ENCODE measurements around the gene CHRND.
"Not testable (repeated sequence)": the region's sequence is repeated elsewhere in the genome, so short reads cannot be mapped to it uniquely, and the experiment has no call there.

Gene CHRND

DNA sequence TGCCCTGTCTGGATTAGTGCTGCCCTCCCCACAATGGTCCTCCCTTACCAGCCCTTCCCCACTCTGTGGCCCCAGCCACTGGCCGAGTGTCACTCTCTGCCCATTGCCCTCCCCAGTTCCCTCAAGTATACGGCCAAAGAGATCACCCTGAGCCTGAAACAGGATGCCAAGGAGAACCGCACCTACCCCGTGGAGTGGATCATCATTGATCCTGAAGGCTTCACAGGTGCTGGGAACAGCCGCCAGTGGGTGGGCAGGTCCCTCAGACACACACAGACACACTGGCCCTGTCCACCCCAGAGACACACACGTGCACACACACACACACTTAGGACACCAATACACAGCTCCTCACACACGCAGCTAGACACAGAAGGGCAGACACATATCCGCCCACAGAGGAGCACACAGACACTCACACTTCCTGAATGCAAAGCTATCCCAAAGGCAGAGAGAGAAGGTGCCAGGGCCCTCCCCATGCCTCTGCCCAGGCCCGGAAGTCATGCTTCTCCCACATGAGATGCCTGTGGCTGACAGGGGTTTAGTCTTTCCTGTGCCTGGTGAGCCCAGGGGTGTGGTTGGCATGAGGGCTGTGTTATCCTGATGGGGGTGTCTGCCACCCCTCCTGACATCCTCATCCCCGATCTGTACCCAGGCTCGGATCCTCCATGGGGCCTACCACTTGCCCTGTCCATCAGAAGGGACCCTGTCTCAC, 2.9 kb downstream of the CHRND start:
- no peak for DNase-seq (ENCODE audit: low spot score)

DNA sequence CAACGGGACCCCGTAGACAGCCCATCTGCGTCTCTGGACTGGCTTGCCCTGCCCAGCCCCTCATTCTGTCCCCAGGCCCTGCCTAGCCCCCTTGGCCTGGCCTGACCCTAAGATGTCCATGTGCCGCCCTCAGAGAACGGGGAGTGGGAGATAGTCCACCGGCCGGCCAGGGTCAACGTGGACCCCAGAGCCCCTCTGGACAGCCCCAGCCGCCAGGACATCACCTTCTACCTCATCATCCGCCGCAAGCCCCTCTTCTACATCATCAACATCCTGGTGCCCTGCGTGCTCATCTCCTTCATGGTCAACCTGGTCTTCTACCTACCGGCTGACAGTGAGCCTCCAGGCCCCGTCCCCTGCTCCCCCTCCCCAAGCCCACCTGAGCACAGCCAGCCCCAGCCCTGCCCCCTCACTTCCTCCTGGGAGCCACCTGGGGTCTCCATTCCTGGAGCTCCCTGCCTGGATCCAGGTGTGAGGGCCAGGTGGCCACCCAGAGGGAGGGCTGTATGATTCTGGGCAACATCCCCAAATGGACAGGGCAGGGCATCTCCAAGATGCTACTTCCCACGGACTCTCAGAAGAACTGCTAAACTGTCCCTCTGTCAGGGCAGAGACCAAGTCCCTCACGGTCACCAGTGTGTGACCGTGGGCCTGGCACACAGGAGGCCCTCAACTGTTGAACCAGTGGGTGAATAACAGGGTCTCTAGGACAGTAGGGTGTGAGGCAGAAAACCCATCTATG, 4.0 kb downstream of the CHRND start:
- DNase-seq (ENCODE audit: low spot score): no peak

DNA sequence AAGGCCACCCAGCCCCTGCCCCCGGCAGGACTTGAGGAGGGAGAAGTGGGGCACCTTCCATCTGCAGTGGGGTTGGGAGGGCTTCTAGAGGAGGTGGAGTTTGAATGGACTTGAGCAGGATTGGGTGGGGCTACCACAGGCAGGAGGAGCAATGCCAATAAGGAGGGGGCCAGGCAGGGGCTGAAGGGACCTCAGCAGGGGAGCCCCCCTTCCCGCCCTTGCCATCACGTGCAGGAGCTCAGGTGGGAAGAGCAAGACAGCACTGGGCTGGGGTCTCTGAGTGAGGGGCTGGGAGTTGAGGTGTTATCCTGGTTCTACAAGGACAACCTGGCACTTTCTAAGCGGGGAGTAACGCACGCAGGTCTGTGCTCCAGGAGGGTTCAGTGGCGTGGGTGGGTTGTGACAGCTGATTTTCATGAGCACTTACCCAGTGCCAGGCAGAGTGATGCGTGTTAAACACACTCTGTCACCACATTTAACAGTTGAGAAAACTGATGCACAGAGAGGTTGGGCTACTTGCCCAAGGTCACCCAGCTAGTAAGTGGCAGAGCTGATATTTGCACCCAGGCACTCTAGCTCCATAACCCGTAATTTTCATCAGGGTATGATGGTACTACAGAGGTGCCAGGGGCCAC, 4.8 kb downstream of the CHRND start:
- DNase-seq (ENCODE audit: low spot score): no peak

DNA sequence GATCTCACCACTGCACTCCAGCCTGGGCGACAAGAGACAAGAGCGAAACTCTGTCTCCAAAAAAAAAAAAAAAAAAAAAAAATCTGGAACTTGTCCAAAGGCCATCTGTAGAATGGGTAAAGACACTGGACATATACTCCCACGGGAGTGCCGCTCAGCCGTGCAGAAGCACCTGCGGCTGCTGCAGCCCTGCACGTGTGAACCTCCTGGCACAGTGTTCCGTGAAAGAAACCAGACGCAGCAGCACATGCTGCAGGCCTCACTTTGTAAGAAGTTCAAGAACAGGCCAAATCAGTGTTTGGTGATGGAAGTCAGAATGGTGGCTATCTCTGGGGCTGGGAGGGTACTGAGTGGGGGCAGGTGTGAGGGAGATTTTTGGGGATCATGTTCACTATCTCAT, 6.5 kb downstream of the CHRND start:
- DNase-seq (ENCODE audit: low spot score): no peak

DNA sequence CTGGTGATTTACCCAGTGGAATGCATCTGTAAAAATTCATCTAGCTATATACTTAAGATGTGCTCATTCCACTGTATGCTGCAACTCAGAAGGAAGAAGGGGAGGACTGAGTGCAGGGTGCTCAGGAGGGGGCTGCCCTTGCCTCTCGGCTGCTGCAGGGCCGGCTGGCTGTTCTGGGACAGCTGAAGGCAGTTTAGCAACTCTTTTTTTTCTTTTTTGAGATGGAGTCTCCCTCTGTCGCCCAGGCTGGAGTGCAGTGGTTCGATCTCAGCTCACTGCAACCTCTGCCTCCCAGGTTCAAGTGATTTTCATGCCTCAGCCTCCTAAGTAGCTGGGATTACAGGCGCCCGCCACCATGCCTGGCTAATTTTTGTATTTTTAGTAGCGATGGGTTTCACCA, 6.9 kb downstream of the CHRND start:
- not testable (repeated sequence) for DNase-seq (ENCODE audit: low spot score)

DNA sequence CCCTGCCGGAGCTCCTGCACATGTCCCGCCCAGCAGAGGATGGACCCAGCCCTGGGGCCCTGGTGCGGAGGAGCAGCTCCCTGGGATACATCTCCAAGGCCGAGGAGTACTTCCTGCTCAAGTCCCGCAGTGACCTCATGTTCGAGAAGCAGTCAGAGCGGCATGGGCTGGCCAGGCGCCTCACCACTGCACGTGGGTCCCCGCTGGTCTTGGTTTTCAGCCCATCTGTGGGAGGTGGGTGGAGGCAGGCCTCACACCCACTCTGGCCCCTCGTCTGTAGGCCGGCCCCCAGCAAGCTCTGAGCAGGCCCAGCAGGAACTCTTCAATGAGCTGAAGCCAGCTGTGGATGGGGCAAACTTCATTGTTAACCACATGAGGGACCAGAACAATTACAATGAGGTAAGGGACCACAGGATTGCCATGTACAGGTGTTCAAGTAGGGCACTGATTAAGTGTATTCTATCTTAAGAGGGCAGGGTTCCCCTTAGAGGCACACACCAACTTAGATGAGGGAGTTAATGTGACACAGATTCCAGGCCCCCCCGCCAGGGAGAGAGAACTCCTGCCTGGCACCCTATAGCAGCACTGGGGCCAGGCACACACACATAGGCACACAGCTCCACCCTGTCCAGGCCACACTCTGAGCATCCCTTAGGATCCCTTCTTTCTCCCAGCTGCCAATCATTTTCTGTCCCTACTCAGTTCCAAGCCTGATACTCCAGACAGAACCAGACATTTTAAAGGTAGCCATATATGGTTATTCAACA, 8.2 kb downstream of the CHRND start:
- DNase-seq (ENCODE audit: low spot score): no peak

DNA sequence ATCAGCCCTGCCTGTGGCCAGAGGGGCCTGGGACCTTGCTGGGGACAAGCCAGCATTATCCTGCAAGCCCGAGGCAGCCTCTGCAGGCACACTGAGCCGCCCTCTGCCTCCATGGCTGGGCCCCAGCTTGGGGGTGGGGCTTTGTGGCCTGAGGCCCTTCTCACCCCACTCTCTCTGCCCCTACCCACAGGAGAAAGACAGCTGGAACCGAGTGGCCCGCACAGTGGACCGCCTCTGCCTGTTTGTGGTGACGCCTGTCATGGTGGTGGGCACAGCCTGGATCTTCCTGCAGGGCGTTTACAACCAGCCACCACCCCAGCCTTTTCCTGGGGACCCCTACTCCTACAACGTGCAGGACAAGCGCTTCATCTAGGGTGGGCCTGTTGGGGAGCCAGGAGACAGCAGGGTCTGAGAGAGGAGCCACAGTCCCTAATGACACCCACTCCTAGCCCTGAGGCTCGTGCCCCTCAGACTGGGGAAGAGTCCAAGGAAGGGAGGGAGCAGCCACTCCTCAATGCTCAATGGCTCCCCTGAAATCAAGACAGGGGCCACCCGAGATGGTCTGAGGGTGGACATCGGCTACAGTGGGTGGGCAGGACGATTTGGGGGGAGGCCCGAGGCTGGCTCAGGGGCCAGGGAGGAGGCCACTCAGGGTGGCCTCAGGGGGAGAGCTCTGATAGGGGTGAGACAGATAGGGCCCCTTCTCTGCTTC, 9.1 kb downstream of the CHRND start:
- DNase-seq (ENCODE audit: low spot score): no peak

DNA sequence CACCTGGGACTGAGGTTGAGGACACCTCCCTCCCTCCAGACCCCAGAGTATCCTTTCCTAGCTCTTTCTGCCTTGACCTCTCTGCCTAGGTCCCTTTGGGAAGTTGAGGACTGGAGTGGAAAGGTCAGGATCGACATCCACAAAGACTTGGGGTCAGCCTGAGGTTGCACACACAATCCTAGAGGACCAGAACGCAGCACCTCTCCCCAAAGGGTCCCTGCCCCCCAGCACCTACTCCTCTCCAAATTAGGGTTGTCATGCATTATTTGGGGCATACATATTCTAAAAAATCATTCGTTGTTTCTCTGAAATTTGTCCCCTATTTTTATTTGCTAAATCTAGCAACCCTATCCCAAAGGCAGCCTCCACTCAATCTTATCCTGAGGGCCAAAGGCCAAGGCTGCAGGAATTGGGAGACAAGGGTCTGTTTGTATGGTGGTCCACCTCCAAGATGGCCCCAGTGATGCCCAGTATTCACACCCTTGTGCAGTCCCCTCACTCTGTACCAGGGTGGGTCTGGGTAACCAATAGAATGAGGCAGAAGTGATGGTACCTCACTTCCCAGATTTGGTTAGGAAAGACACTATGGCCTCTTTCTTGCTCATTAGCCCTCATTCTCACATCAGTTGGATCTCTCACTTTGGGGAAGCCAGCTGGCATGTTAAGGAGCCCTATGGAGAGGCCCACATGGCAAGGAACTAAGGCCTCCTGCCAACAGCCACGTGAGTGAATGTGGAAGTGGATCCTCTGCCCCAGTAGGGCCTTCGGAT, 10.0 kb downstream of the CHRND start:
- no peak for DNase-seq (ENCODE audit: low spot score)

DNA sequence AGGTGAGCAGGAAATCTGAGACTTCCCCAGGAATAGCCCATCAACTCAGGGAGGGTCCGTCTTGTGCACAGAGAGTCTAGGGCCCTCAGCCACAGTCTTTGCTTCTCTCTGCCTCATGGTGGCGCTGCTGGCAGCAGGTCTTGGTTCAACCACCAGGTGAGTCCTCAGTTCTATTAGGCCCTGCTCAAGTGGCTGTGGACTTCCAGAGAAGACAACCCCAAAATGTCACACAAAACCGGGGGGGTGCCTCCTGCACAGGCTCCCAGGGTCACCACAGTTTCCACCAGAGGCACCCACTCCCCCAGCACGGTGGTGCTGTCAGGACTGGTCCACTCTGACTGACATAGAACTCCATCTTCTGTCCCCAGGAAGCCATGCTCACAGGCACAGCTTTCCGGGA, 11.1 kb downstream of the CHRND start:
- DNase-seq (ENCODE audit: low spot score): no peak

DNA sequence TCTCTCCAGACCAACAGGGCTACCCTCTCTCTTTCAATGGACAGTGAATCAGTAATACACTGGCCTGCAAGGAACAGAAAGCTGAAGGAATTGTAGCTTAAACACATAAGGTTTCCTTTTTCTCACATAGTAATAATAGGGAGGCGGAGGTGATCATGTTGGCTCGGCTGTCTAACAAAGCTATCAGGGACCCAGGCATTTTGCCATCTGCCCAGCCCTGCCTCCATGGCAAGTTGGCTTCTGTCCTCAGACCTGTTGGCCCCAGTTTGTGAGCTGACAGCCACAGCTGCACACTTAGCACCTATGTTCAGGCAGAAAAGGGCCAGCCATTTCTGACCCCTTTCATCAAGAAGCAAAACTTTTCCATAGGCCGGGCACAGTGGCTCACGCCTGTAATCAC, 11.5 kb downstream of the CHRND start:
- no peak for DNase-seq (ENCODE audit: low spot score)

DNA sequence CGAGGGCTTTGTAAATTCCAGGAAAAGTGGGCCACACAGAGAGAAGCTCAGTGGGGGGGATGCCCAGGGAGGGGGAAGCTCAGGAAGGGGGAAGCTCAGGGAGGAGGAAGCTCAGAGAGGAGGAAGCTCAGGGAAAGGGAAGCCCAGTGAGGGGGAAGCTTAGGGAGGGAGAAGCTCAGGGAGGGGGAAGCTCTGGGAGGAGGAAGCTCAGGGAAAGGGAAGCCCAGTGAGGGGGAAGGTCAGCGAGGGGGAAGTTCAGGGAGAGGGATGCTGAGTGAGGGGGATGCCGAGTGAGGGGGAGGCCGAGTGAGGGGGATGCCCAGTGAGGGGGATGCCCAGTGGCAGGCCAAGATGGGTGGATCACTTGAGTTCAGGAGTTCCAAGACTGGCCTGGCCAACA, 12.7 kb downstream of the CHRND start:
- DNase-seq (ENCODE audit: low spot score): no peak

DNA sequence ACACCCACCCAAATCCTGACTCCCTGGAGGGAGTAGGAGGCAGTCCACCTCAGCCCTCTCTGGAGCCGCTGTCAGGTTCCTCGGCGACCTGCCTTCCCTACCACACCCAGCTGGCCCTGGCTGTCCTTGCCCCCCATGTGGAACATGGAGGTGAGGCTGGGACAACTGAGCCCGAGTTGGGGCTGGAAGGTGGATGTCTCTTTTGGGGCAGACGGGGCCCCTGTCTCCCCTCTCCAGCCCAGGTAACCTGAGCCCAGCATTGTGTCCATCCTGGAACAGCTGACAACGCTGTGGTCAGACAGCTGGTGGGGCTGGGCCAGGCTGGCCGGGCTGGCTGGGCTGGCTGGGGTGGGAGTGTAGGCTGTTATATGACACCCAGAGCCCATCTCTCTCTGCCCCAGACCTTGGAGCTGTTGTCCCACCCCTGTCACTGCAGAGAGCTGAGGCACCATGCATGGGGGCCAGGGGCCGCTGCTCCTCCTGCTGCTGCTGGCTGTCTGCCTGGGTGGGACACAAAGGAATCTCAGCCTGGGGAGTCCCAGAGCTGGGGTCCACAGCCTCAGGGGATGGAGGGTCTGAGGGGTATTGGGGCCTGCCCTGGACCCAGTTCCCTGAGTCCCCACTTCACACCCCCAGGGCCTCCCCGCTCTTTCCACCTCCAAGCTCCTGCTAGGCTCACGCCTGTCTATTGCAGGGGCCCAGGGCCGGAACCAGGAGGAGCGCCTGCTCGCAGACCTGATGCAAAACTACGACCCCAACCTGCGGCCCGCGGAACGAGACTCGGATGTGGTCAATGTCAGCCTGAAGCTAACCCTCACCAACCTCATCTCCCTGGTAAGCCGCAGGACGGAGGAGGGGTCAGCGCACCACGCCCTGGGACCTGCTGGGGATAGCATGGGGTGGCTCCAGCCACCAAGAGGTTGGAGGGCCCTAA, 13.6 kb downstream of the CHRND start, which contains the start of gene CHRNG:
CHRNG (plus strand) TSS at position 395 of the 934 bp plus-strand sequence; CDS start at position 451, 56 bp downstream.
- no peak for DNase-seq (ENCODE audit: low spot score)

DNA sequence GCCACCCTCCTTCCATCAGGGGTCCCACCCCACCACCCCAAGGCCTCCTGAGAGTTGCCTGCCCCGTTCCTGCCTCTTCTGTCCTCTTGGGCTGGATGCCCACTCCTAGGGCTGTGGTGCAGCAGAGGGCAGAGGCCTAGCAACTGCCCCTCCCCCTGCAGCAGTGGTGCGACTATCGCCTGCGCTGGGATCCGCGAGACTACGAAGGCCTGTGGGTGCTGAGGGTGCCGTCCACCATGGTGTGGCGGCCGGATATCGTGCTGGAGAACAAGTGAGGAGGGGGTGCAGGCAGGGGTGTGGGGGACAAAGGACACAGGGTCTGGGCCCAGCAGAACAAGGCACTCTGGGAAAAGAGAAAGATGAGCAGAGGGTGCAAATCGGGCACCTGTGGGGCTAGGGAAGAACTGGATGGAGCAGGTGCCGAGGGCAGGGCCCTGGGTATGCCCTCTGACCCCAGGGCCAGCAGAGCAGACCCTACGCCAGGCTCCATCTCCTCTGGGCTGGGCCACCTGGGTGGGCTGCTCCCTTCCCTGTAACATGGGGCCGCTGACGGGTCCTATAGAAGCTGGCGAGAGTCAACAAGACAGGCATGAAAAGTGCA, 14.6 kb downstream of the CHRND start:
- no peak for DNase-seq (ENCODE audit: low spot score)

DNA sequence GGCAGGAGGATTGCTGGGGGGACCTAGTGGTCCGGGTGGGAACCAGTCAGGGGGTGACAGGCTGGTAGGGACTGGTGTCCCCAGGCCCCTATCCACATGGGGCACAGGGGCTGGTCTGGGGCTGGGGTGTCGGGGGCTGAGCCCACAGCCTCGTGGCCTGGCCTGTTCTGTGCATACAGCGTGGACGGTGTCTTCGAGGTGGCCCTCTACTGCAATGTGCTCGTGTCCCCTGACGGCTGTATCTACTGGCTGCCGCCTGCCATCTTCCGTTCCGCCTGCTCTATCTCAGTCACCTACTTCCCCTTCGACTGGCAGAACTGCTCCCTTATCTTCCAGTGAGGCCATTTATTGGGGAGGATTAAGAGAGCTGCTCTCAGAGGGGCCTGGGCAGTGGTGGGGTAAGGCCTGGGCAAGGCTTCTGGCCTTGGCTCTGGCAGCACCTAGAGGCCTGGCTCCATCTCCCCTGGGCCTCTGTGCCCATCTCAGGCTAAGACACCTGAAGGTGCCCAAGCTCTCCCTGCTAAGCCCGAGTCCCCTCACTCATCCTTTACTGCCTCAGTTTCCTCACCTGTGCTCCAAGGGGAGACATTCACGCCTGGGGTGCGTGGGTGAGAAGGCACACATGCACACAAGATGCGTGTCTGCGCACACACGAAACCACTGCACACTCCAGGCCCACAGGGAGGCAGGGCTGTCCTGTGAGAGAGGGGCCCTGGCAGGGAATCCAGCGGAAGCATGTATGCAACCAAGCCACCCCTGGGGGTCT, 15.4 kb downstream of the CHRND start:
- no peak for DNase-seq (ENCODE audit: low spot score)

DNA sequence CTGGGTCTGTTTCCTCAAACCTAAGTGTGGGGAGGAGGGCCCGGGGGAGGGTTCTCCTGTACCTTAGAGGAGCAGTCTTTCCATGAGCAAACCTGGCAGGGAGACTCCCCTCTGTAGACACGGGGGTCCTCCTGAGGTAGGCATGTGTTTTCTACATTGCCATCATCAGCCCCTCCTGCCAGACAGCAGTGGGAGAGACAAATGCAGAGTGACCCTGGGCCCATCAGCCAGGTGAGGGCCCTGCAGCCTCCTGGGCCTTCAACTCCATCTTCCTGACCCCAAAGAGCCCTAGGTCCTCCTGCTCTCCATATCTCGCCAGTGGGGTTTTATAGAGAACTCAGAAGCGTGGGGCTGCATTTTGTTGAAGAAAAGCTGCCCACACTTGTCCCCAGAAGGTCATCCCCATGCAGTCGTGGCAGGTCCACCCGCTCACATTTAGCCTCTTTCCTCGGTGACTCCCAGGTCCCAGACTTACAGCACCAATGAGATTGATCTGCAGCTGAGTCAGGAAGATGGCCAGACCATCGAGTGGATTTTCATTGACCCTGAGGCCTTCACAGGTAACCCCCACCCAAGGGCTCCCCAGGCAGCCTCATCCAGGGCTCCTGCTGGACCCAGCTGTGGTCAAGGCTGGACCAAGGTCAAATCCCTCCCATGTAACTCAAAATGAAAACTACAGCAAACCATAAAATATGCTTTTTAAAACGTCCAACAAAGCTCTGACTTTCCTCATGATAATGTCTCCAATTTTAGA, 16.2 kb downstream of the CHRND start:
- DNase-seq (ENCODE audit: low spot score): no peak

DNA sequence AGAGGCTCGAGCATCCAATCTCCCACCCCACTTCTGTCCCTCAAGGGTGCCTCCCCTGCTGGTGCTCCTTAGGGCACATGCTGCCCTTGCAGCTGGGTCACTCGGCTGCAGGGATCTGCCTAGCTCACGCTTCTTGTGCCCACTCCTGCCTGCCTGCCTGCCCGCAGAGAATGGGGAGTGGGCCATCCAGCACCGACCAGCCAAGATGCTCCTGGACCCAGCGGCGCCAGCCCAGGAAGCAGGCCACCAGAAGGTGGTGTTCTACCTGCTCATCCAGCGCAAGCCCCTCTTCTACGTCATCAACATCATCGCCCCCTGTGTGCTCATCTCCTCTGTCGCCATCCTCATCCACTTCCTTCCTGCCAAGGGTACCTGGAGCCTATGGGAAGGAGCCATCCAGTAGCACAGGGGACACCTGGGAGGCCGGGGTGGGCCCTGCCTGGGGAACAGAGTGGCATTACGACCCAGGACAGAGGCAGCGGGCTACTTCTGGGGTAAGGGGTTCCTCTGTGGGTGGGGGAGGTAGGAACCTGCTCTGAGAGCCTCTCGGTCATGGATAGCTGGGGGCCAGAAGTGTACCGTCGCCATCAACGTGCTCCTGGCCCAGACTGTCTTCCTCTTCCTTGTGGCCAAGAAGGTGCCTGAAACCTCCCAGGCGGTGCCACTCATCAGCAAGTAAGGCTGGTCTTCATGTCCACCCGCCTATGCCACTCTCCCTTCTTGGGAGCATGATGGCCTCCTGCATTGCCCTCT, 16.9 kb downstream of the CHRND start:
- DNase-seq (ENCODE audit: low spot score): no peak

DNA sequence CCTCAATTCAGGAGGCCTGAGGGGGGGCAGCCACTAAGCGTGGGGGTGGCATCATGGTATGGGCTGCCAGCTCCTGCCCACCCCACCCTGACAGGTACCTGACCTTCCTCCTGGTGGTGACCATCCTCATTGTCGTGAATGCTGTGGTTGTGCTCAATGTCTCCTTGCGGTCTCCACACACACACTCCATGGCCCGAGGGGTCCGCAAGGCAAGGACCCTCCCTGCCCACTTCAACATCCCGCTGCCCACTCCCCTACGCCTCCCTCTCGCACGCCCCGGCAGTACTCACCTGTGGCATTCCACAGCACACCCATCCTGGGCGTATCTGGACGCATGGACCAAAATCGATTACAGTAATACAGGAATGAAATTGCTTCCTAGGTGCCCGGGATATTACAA, 17.5 kb downstream of the CHRND start:
- no peak for DNase-seq (ENCODE audit: low spot score)
